NCI-H2196 treated with DMSO at 0.1 percent for 48 hours (cell line): Measurements from ENCODE around the gene NRN1.

ENCODE experiments used
- DNase-seq: peaks from one replicate; lab custom pipeline; 2025; ENCODE audit not compliant: unreplicated experiment; lab: John Stamatoyannopoulos, UW

Gene NRN1

GRCh38 chr6:6002848-6003620 lies 3.7 kb downstream of the NRN1 start:
- no peak for DNase-seq

GRCh38 chr6:6002005-6002847 lies 4.5 kb downstream of the NRN1 start:
- DNase-seq = no peak

GRCh38 chr6:6001443-6001842 lies 5.3 kb downstream of the NRN1 start:
- no peak for DNase-seq

GRCh38 chr6:5999688-6000608 lies 6.8 kb downstream of the NRN1 start:
- DNase-seq = no peak

GRCh38 chr6:5998711-5999687 lies 7.7 kb downstream of the NRN1 start:
- DNase-seq = no peak

GRCh38 chr6:5998236-5998635 lies 8.5 kb downstream of the NRN1 start:
- no peak for DNase-seq

- DNase-seq = no peak
These were observed 9.2 kb downstream of the NRN1 start for GRCh38 chr6:5997420-5997987.

GRCh38 chr6:5996714-5997419 lies 9.9 kb downstream of the NRN1 start:
- no peak for DNase-seq

- DNase-seq = no peak
These were observed 10.6 kb downstream of the NRN1 start for GRCh38 chr6:5995949-5996713.

- DNase-seq = no peak
These were observed 11.1 kb downstream of the NRN1 start for GRCh38 chr6:5995658-5995948.

GRCh38 chr6:5994999-5995657 lies 11.6 kb downstream of the NRN1 start:
- DNase-seq = no peak

GRCh38 chr6:5994234-5994998 lies 12.3 kb downstream of the NRN1 start:
- no peak for DNase-seq

- DNase-seq = no peak
These were observed 14.0 kb downstream of the NRN1 start for GRCh38 chr6:5992551-5993225.

- no peak for DNase-seq
These were observed 15.9 kb downstream of the NRN1 start for GRCh38 chr6:5990786-5991185.

- no peak for DNase-seq
These were observed 17.5 kb downstream of the NRN1 start for GRCh38 chr6:5989141-5989723.

GRCh38 chr6:5986861-5987260 lies 19.9 kb downstream of the NRN1 start:
- no peak for DNase-seq
